ENCODE measurements around the gene ITSN1. TPM values are rescaled to one million over a fixed set of nuclear protein-coding genes. Genes with fewer than 3 reads are reported as not detected.

ITSN1 gene
- total RNA-seq, 1 experiment from 2014 or later = 50.3 TPM

DNA sequence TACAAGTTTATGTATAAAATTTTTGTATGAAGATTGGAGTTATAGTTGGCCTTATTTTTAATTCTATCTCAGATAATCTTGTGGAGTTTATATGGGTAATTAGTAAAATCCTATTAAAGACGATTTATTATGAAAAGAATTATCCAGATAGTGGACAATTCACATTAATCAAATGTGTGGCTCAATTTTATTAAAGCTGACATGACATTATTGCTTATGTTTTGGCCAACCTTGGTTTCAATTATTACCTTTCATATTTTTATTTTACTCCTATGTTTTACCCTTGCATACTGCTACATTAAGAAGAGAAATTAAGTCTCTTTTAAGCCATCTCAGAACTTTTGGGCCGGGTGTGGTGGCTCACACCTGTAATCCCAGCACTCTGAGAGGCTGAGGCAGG is 110.0 kb downstream of the ITSN1 start:
- CTCF ChIA-PET = no interaction called here
- ATAC-seq (no peak), DNase-seq (ENCODE audit: low read depth, low spot score) (no peak)
- no peak overlapping the region for H3K4me3 ChIP-seq (ENCODE audit: low read depth in 2 of 2, low read length in 2 of 2)
- no peaks in the 10 kb centered on the region for H3K27me3 ChIP-seq (ENCODE audit: control insufficient read depth, insufficient read depth, low read length)
- intact Hi-C loops (cut with micrococcal nuclease; ENCODE audit: unreplicated experiment) (no loop called here), in situ Hi-C loops (cut with HindIII; ENCODE audit: low pct_unique_long_range_greater_than_20kb, low sequenced_read_pairs) (no loop called here)
- H3K4me1 ChIP-seq (ENCODE audit: control insufficient read depth, insufficient read depth, low read length) = no peaks in the 10 kb centered on the region
- no peaks in the 10 kb centered on the region; the same call in 1 of the 2 replicates for H3K9me3 ChIP-seq (ENCODE audit: control insufficient read depth, insufficient read depth, low read depth, low read length)
- TF ChIP-seq POLR2AphosphoS5 (IDR thresholded peaks at IDR 0.05; ENCODE audit: low read depth, low read length) (no peak), TCF7L2 (IDR thresholded peaks at IDR 0.05; ENCODE audit: low read depth, low read length) (no peak), SIN3A (IDR thresholded peaks at IDR 0.05; ENCODE audit: borderline replicate concordance, insufficient read depth, low read depth, low read length) (no peak)
- TF ChIP-seq, protein P1, sequence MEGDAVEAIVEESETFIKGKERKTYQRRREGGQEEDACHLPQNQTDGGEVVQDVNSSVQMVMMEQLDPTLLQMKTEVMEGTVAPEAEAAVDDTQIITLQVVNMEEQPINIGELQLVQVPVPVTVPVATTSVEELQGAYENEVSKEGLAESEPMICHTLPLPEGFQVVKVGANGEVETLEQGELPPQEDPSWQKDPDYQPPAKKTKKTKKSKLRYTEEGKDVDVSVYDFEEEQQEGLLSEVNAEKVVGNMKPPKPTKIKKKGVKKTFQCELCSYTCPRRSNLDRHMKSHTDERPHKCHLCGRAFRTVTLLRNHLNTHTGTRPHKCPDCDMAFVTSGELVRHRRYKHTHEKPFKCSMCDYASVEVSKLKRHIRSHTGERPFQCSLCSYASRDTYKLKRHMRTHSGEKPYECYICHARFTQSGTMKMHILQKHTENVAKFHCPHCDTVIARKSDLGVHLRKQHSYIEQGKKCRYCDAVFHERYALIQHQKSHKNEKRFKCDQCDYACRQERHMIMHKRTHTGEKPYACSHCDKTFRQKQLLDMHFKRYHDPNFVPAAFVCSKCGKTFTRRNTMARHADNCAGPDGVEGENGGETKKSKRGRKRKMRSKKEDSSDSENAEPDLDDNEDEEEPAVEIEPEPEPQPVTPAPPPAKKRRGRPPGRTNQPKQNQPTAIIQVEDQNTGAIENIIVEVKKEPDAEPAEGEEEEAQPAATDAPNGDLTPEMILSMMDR (IDR thresholded peaks at IDR 0.05) = no peak
- TF ChIP-seq, protein P2, sequence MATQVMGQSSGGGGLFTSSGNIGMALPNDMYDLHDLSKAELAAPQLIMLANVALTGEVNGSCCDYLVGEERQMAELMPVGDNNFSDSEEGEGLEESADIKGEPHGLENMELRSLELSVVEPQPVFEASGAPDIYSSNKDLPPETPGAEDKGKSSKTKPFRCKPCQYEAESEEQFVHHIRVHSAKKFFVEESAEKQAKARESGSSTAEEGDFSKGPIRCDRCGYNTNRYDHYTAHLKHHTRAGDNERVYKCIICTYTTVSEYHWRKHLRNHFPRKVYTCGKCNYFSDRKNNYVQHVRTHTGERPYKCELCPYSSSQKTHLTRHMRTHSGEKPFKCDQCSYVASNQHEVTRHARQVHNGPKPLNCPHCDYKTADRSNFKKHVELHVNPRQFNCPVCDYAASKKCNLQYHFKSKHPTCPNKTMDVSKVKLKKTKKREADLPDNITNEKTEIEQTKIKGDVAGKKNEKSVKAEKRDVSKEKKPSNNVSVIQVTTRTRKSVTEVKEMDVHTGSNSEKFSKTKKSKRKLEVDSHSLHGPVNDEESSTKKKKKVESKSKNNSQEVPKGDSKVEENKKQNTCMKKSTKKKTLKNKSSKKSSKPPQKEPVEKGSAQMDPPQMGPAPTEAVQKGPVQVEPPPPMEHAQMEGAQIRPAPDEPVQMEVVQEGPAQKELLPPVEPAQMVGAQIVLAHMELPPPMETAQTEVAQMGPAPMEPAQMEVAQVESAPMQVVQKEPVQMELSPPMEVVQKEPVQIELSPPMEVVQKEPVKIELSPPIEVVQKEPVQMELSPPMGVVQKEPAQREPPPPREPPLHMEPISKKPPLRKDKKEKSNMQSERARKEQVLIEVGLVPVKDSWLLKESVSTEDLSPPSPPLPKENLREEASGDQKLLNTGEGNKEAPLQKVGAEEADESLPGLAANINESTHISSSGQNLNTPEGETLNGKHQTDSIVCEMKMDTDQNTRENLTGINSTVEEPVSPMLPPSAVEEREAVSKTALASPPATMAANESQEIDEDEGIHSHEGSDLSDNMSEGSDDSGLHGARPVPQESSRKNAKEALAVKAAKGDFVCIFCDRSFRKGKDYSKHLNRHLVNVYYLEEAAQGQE (IDR thresholded peaks at IDR 0.05; ENCODE audit: insufficient read depth in 1 of 2, low read depth in 2 of 2, low read length in 1 of 2) = no peak
- POLR2A ChIA-PET = no interaction called here
- BruUV-seq (replicated peaks) = no TSS peak
- H3K27ac ChIP-seq (ENCODE audit: low read length) = no peak overlapping the region
- H3K36me3 ChIP-seq (ENCODE audit: control insufficient read depth, insufficient read depth, low read length) = no peaks in the 10 kb centered on the region; the same call in 1 of the 2 replicates

DNA sequence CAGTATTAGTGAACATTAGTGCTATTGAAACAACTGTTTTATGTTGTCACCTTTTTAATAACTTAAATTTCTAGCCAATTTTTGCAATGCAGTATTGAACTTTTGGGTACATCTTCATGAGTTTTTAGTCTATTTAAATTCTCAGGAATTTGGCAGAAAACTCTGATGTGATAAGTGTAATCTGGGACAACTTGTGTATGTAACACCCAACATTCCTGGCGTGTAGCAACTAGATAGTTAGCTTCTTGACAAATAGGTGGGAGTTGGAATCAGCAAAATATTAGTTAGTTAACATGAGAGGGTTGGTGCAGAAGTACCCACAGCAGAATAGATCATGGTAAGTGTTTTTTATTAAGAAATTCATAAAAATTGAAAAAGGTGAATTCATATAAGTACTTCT is 111.6 kb downstream of the ITSN1 start:
- ChIA-PET POLR2A (no interaction called here), CTCF (no interaction called here)
- in situ Hi-C loops (cut with HindIII; ENCODE audit: low pct_unique_long_range_greater_than_20kb, low sequenced_read_pairs) (no loop called here), intact Hi-C loops (cut with micrococcal nuclease; ENCODE audit: unreplicated experiment) (no loop called here)
- H3K36me3 ChIP-seq (ENCODE audit: control insufficient read depth, insufficient read depth, low read length) = no peaks in the 10 kb centered on the region; the same call in 1 of the 2 replicates
- H3K9me3 ChIP-seq (ENCODE audit: control insufficient read depth, insufficient read depth, low read depth, low read length) = no peaks in the 10 kb centered on the region
- ATAC-seq (no peak), DNase-seq (ENCODE audit: low read depth, low spot score) (no peak)
- BruUV-seq (replicated peaks) = no TSS peak
- no peaks in the 10 kb centered on the region for H3K27me3 ChIP-seq (ENCODE audit: control insufficient read depth, insufficient read depth, low read length)
- no peak overlapping the region for H3K27ac ChIP-seq (ENCODE audit: low read length)
- TF ChIP-seq POLR2AphosphoS5 (IDR thresholded peaks at IDR 0.05; ENCODE audit: low read depth, low read length) = no peak
- TF ChIP-seq, protein P2 (IDR thresholded peaks at IDR 0.05; ENCODE audit: insufficient read depth in 1 of 2, low read depth in 2 of 2, low read length in 1 of 2) = no peak
- TF ChIP-seq, protein P1 (IDR thresholded peaks at IDR 0.05) = no peak
- no peak for TF ChIP-seq TCF7L2 (IDR thresholded peaks at IDR 0.05; ENCODE audit: low read depth, low read length)
- TF ChIP-seq SIN3A (IDR thresholded peaks at IDR 0.05; ENCODE audit: borderline replicate concordance, insufficient read depth, low read depth, low read length) = no peak
- H3K4me3 ChIP-seq (ENCODE audit: low read depth in 2 of 2, low read length in 2 of 2) = no peak overlapping the region
- no peaks in the 10 kb centered on the region for H3K4me1 ChIP-seq (ENCODE audit: control insufficient read depth, insufficient read depth, low read length)
